ENCODE measurements around the gene THAP5.

The THAP5 gene

GRCh38 chr7:108529341-108529740, 40.2 kb downstream of the THAP5 start:
- DNase-seq, result no peak

GRCh38 chr7:108528183-108528712, 41.3 kb downstream of the THAP5 start:
- DNase-seq, result no peak

- no peak for DNase-seq
These were observed 42.8 kb downstream of the THAP5 start for GRCh38 chr7:108526768-108527017.

- peak; percentile 99 to 100 for DNase-seq
These were observed 43.3 kb downstream of the THAP5 start, which contains the start of gene PNPLA8 for GRCh38 chr7:108525985-108526767. PNPLA8 (minus strand) TSS chr7:108526135; CDS start chr7:108515491, 10,644 bp downstream.

GRCh38 chr7:108525327-108525984, 44.0 kb downstream of the THAP5 start:
- peak in 1 of 2 experiments; percentile 61 for DNase-seq

GRCh38 chr7:108522780-108523179, 46.7 kb downstream of the THAP5 start:
- DNase-seq, result no peak

GRCh38 chr7:108517951-108518350, 51.6 kb downstream of the THAP5 start:
- no peak for DNase-seq

GRCh38 chr7:108515630-108516029, 53.9 kb downstream of the THAP5 start:
- no peak for DNase-seq

- no peak for DNase-seq
These were observed 54.5 kb downstream of the THAP5 start for GRCh38 chr7:108515013-108515412.
